SU-DHL-6 (cell line): ENCODE results near the gene PLEK.

Experiments
- H2AFZ ChIP-seq: fragments of 200-600 bp; sonication (generic); 2 replicates; pipeline ENCODE4 v1.6.1; 2014; ENCODE audit warnings: low read depth, mild to moderate bottlenecking, moderate library complexity, mixed read lengths, antibody characterized with exemption, low read length; ENCODE audit not compliant: severe bottlenecking
- H3F3A ChIP-seq: fragments of 200-600 bp; shearing (Covaris generic); 2 replicates; pipeline ENCODE4 v1.6.0; 2016; ENCODE audit warnings: antibody characterized with exemption, mild to moderate bottlenecking; ENCODE audit not compliant: insufficient read depth
- H3K27ac ChIP-seq: fragments of 200-600 bp; sonication (generic); 2 replicates; pipeline ENCODE4 v1.5.1; 2016; ENCODE audit warnings: low read depth, mild to moderate bottlenecking, low read length, moderate library complexity, mixed read lengths
- H3K27me3 ChIP-seq: fragments of 200-600 bp; sonication (generic), shearing (Covaris generic); 2 replicates; pipeline ENCODE4 v1.6.0; 2014; ENCODE audit warnings: mild to moderate bottlenecking, low read length
- H3K36me3 ChIP-seq: fragments of 200-600 bp; sonication (generic); 2 replicates; pipeline ENCODE4 v1.6.1; 2014; ENCODE audit warnings: mild to moderate bottlenecking, low read length, mixed read lengths
- H3K4me2 ChIP-seq: fragments of 300-600, 200-600 bp; shearing (Covaris generic), sonication (generic); 2 replicates; pipeline ENCODE4 v1.6.0; 2014; ENCODE audit warnings: low read length, low read depth, mild to moderate bottlenecking; ENCODE audit not compliant: poor library complexity, severe bottlenecking
- H3K4me3 ChIP-seq: fragments of 200-600 bp; sonication (generic); 2 replicates; pipeline ENCODE4 v1.5.1; 2014; ENCODE audit warnings: antibody characterized with exemption, low read length, mild to moderate bottlenecking, mixed read lengths; ENCODE audit not compliant: insufficient read depth, poor library complexity, severe bottlenecking
- H3K79me2 ChIP-seq: fragments of 200-600 bp; sonication (generic); 2 replicates; pipeline ENCODE4 v1.6.1; 2014; ENCODE audit warnings: mild to moderate bottlenecking, low read length, moderate library complexity; ENCODE audit not compliant: insufficient read depth
- H3K9ac ChIP-seq: fragments of 200-600 bp; sonication (generic); 2 replicates; pipeline ENCODE4 v1.7.0; 2014; ENCODE audit warnings: mild to moderate bottlenecking, low read length
- H3K9me2 ChIP-seq: fragments of 200-600 bp; sonication (generic); replicated peaks from 2 replicates; pipeline ENCODE4 v1.6.1; 2014; ENCODE audit warnings: low read length; ENCODE audit not compliant: insufficient read depth
- H3K9me3 ChIP-seq: fragments of 200-600 bp; sonication (generic); 2 replicates; pipeline ENCODE4 v1.6.1; 2014; ENCODE audit warnings: low read length, mixed read lengths; ENCODE audit not compliant: insufficient read depth
- H4K20me1 ChIP-seq: fragments of 200-600 bp; sonication (generic); 2 replicates; pipeline ENCODE4 v1.6.1; 2014; ENCODE audit warnings: low read depth, mild to moderate bottlenecking, antibody characterized with exemption, low read length, moderate library complexity, mixed read lengths
- CTCF ChIP-seq: fragments of 200-600 bp; sonication (generic); IDR thresholded peaks from one replicate; pipeline ENCODE4 v1.5.1; 2017; ENCODE audit warnings: antibody characterized with exemption, mild to moderate bottlenecking, low read length, moderate library complexity; ENCODE audit not compliant: insufficient read depth, poor library complexity, severe bottlenecking
- EZH2phosphoT487 ChIP-seq: fragments of 200-600 bp; sonication (generic), shearing (Covaris generic); conservative IDR thresholded peaks from 2 replicates; pipeline ENCODE4 v1.6.1; 2018; ENCODE audit warnings: mild to moderate bottlenecking, antibody characterized with exemption, low read length, moderate library complexity, mixed read lengths

Gene PLEK

DNA sequence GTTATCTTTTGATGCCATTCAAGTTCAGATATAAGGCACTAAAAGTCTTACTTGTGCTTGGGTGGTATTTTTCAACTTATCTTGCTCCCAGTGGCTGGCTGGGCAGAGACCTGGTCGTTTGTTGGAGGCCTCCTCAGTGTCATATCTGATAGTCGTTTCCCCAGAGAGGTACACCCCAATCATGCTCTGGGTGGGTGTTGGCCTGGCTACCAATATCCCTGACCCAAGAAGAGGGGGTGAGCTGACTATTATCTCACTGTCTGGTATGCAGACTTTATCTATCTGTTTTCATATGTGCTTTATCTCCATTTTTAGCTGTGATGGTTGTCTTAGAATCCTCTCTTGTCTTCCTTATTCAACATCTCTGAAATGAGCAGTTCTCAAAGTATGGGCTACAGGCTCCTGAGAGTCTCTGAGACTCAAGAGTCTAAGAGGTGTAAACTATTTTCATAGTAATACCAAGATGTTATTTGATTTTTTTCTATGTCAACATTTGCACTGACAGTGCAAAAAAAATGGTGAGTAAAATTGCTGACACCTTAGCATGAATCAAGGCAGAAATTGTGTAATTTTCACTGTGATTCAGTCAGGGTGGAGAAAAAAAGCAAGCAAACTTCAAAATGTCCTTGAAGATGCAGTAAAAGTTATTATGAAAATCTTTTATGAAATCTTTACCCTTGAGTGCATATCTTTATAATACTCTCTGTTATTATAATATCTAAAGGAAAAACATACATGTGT lies 12.3 kb upstream of the PLEK start:
- no peak overlapping the region for H3K4me2 ChIP-seq
- no peak overlapping the region for H2AFZ ChIP-seq
- TF ChIP-seq CTCF (no peak), EZH2phosphoT487 (no peak)

GRCh38 chr2:68356599-68357239 lies 8.4 kb upstream of the PLEK start:
- Histone ChIP-seq H3K4me2 (no peak overlapping the region), H3F3A (0 out of 2 replicates have a peak, but pooled peaks cover 4% of the 10 kb centered on the region), H3K4me3 (no peak overlapping the region), H3K27me3 (no peaks in the 10 kb centered on the region), H3K79me2 (no peaks in the 10 kb centered on the region), H2AFZ (no peak overlapping the region), H4K20me1 (no peaks in the 10 kb centered on the region), H3K9ac (no peak overlapping the region), H3K9me2 (no peaks in the 10 kb centered on the region), H3K9me3 (no peaks in the 10 kb centered on the region), H3K36me3 (no peaks in the 10 kb centered on the region), H3K27ac (no peak overlapping the region)
- TF ChIP-seq CTCF (no peak), EZH2phosphoT487 (no peak)

More for the DNA sequence above, 12.3 kb upstream of the PLEK start:
- no peaks in the 10 kb centered on the region for H3K79me2 ChIP-seq
- H3K9me2 ChIP-seq: no peaks in the 10 kb centered on the region
- no peaks in the 10 kb centered on the region for H3K27me3 ChIP-seq
- no peaks in the 10 kb centered on the region for H4K20me1 ChIP-seq
- H3K4me3 ChIP-seq: no peak overlapping the region
- H3K36me3 ChIP-seq: no peaks in the 10 kb centered on the region
- H3K9me3 ChIP-seq: no peaks in the 10 kb centered on the region
- no peak overlapping the region for H3K9ac ChIP-seq
- H3K27ac ChIP-seq: no peak overlapping the region
- no peaks in the 10 kb centered on the region for H3F3A ChIP-seq

DNA sequence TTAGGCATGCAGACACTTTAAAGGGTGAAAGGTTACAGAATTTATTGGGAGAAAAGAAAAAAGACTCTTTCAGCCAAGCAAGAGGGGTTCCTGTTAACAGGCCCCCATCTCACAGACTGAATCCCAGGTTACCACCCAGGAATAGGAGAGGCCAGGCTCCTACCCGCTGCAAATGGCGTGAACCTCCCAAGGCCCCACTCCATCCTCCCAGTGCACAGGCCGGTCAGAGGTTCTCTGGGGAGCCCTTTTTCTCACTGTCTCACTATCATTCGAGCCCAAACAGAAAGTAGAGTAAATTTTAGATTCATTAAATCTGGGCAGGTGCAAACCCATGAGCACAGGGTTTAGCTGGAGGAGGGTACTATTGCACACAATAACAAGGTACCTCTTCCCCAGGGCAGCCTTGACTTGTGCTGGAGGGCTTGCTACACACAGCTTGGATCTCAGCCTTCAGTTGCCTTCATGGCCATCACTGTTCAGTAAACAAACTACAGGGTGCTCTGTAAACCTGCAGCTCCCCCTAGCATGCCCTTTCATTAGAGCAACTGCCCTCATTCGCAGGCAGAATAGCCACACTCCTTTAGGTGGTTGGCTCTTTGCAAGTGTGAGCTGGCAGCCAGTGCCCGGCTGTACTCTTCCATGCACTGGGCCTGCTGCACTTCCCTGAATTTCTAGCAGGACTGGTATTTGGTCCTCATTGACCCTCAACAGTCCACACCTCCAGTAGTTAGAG lies 7.3 kb upstream of the PLEK start:
- Histone ChIP-seq H3K9me3 (no peaks in the 10 kb centered on the region), H3K9ac (no peak overlapping the region), H3K9me2 (no peaks in the 10 kb centered on the region), H4K20me1 (no peaks in the 10 kb centered on the region), H3K79me2 (no peaks in the 10 kb centered on the region), H3K36me3 (no peaks in the 10 kb centered on the region), H3F3A (0 out of 2 replicates have a peak, but pooled peaks cover 4% of the 10 kb centered on the region), H3K27me3 (no peaks in the 10 kb centered on the region), H3K4me2 (peak overlapping the region; percentile 21), H2AFZ (peak overlapping the region; percentile 77), H3K27ac (no peak overlapping the region), H3K4me3 (no peak overlapping the region)
- TF ChIP-seq CTCF: peak; percentile 44
- TF ChIP-seq EZH2phosphoT487: no peak
